DOHH2 (cell line): ENCODE data around the gene MAGEC3.

ENCODE experiments used
- H3F3A ChIP-seq: fragments of 200-600 bp; sonication (generic), shearing (Covaris generic); 2 replicates; pipeline ENCODE4 v1.6.0; 2016; ENCODE audit warnings: antibody characterized with exemption, mild to moderate bottlenecking; ENCODE audit not compliant: control insufficient read depth, insufficient read depth
- H3K27ac ChIP-seq: fragments of 200-600 bp; sonication (generic); 2 replicates; pipeline ENCODE4 v1.5.1; 2014; ENCODE audit warnings: low read depth, mild to moderate bottlenecking, low read length, moderate library complexity
- H3K27me3 ChIP-seq: fragments of 200-600 bp; sonication (generic); 2 replicates; pipeline ENCODE4 v1.6.1; 2014; ENCODE audit warnings: mild to moderate bottlenecking, low read length, mixed read lengths; ENCODE audit not compliant: control insufficient read depth
- H3K36me3 ChIP-seq: fragments of 200-600 bp; sonication (generic); 2 replicates; pipeline ENCODE4 v1.6.1; 2014; ENCODE audit warnings: mild to moderate bottlenecking, low read length, moderate library complexity, mixed read lengths; ENCODE audit not compliant: control insufficient read depth
- H3K4me1 ChIP-seq: fragments of 200-600 bp; sonication (generic); 2 replicates; pipeline ENCODE4 v1.6.1; 2014; ENCODE audit warnings: mild to moderate bottlenecking, low read length, mixed read lengths; ENCODE audit not compliant: control insufficient read depth
- H3K4me2 ChIP-seq: fragments of 200-600 bp; sonication (generic); 2 replicates; pipeline ENCODE4 v1.6.0; 2014; ENCODE audit warnings: mild to moderate bottlenecking, low read length, moderate library complexity
- H3K4me3 ChIP-seq: fragments of 200-600 bp; sonication (generic); 2 replicates; pipeline ENCODE4 v1.5.1; 2014; ENCODE audit warnings: mild to moderate bottlenecking, low read length, mixed read lengths
- H3K79me2 ChIP-seq: fragments of 200-600 bp; sonication (generic); 2 replicates; pipeline ENCODE4 v1.6.1; 2014; ENCODE audit warnings: mild to moderate bottlenecking, low read length, mixed read lengths; ENCODE audit not compliant: control insufficient read depth
- H3K9me2 ChIP-seq: fragments of 200-600 bp; sonication (generic); replicated peaks from 2 replicates; pipeline ENCODE4 v1.6.1; 2014; ENCODE audit warnings: mild to moderate bottlenecking, low read length, mixed read lengths; ENCODE audit not compliant: control insufficient read depth
- H3K9me3 ChIP-seq: fragments of 200-600 bp; sonication (generic); 2 replicates; pipeline ENCODE4 v1.6.1; 2014; ENCODE audit warnings: antibody characterized with exemption, low read length, mixed read lengths; ENCODE audit not compliant: control insufficient read depth, insufficient read depth
- H4K20me1 ChIP-seq: fragments of 200-600 bp; sonication (generic); 2 replicates; pipeline ENCODE4 v1.6.0; 2014; ENCODE audit warnings: low read depth, mild to moderate bottlenecking, antibody characterized with exemption, low read length, moderate library complexity; ENCODE audit not compliant: control insufficient read depth, insufficient read depth
- CTCF ChIP-seq: fragments of 200-600 bp; sonication (generic); IDR thresholded peaks from one replicate; pipeline ENCODE4 v1.5.1; 2014; ENCODE audit warnings: antibody characterized with exemption, mild to moderate bottlenecking, low read depth, low read length; ENCODE audit not compliant: poor library complexity, severe bottlenecking
- EZH2phosphoT487 ChIP-seq: fragments of 200-600 bp; sonication (generic); IDR thresholded peaks from 2 replicates; pipeline ENCODE4 v1.6.1; 2017; ENCODE audit warnings: borderline replicate concordance, mild to moderate bottlenecking, antibody characterized with exemption, low read length, moderate library complexity, mixed read lengths

The MAGEC3 gene

GRCh38 chrX:141897690-141898089 lies 59.6 kb downstream of the MAGEC3 start:
- no peaks in the 10 kb centered on the region for H4K20me1 ChIP-seq
- H3K9me2 ChIP-seq, result no peaks in the 10 kb centered on the region
- H3K36me3 ChIP-seq, result no peaks in the 10 kb centered on the region
- no peaks in the 10 kb centered on the region for H3K27me3 ChIP-seq
- H3K79me2 ChIP-seq, result no peaks in the 10 kb centered on the region
- H3F3A ChIP-seq, result no peaks in the 10 kb centered on the region
- TF ChIP-seq CTCF (no peak), EZH2phosphoT487 (no peak)
- no peaks in the 10 kb centered on the region for H3K4me1 ChIP-seq
- no peak overlapping the region for H3K27ac ChIP-seq
- no peaks in the 10 kb centered on the region for H3K9me3 ChIP-seq
- no peak overlapping the region for H3K4me3 ChIP-seq
- no peak overlapping the region for H3K4me2 ChIP-seq

- H4K20me1 ChIP-seq, result no peaks in the 10 kb centered on the region
- no peaks in the 10 kb centered on the region for H3F3A ChIP-seq
- H3K4me3 ChIP-seq, result no peak overlapping the region
- H3K79me2 ChIP-seq, result no peaks in the 10 kb centered on the region
- no peak overlapping the region for H3K4me2 ChIP-seq
- H3K27ac ChIP-seq, result no peak overlapping the region
- no peaks in the 10 kb centered on the region for H3K9me2 ChIP-seq
- no peaks in the 10 kb centered on the region for H3K9me3 ChIP-seq
- TF ChIP-seq EZH2phosphoT487, result no peak
- no peak for TF ChIP-seq CTCF
- no peaks in the 10 kb centered on the region for H3K27me3 ChIP-seq
- H3K4me1 ChIP-seq, result no peaks in the 10 kb centered on the region
- H3K36me3 ChIP-seq, result no peaks in the 10 kb centered on the region
Observed at GRCh38 chrX:141902366-141902765, 64.2 kb downstream of the MAGEC3 start.

GRCh38 chrX:141903400-141904155 lies 65.5 kb downstream of the MAGEC3 start, which contains the start of gene MAGEC1:
MAGEC1 (plus strand) TSS chrX:141903894; CDS start chrX:141905073, 1,179 bp downstream.
- Histone ChIP-seq H3K27me3 (no peaks in the 10 kb centered on the region), H3K27ac (no peak within 1 kb of the TSS), H4K20me1 (no peaks in the 10 kb centered on the region), H3K4me1 (no peaks in the 10 kb centered on the region), H3K79me2 (no peaks in the 10 kb centered on the region), H3F3A (no peaks in the 10 kb centered on the region), H3K9me3 (no peaks in the 10 kb centered on the region), H3K36me3 (no peaks in the 10 kb centered on the region), H3K4me2 (no peak within 1 kb of the TSS), H3K4me3 (no peak within 1 kb of the TSS), H3K9me2 (no peaks in the 10 kb centered on the region)
- TF ChIP-seq CTCF (no peak), EZH2phosphoT487 (no peak)
